IMR-90 (cell line): ENCODE data around the gene REG3A. TPM values are rescaled to one million over a fixed set of nuclear protein-coding genes. Genes with fewer than 3 reads are reported as not detected.

ENCODE experiments used
- ATAC-seq: fragments of 200-7000 bp; cut with Tn5 transposase; 2 replicates; pipeline ENCODE4 v1.9.1; 2020; ENCODE audit warnings: low read depth, mild to moderate bottlenecking, moderate library complexity
- BruUV-seq: library from RNA; stranded (reverse); fragments of 400-500 nt; replicated peaks from 2 replicates; lab custom pipeline; 2021; lab: Mats Ljungman, UMichigan
- CTCF ChIA-PET: fragments of 300-600 bp; formaldehyde crosslinking; extraction: SDS; loops from one replicate; lab custom pipeline; 2021; ENCODE audit warnings: antibody characterized with exemption; lab: Yijun Ruan, JAX
- POLR2A ChIA-PET: fragments of 300-600 bp; sonication (Branson Sonifier 250); formaldehyde crosslinking; loops from one replicate; lab custom pipeline; 2022; ENCODE audit warnings: antibody characterized with exemption; ENCODE audit not compliant: unreplicated experiment; lab: Charles Lee
- DNase-seq: peaks from one replicate; pipeline ENCODE4 v3.0.0; 2013
- H2AFZ ChIP-seq: replicated peaks from 2 replicates; pipeline ENCODE3; 2013; ENCODE audit warnings: low read length, mild to moderate bottlenecking; ENCODE audit not compliant: poor library complexity
- H2AK5ac ChIP-seq: 2 replicates; pipeline ENCODE4 v1.6.1; 2013; ENCODE audit warnings: low read depth, low read length, inconsistent platforms
- H2AK9ac ChIP-seq: replicated peaks from 2 replicates; pipeline ENCODE3; 2013; ENCODE audit warnings: mild to moderate bottlenecking, low read depth, low read length, moderate library complexity; ENCODE audit not compliant: poor library complexity
- H2BK120ac ChIP-seq: 2 replicates; pipeline ENCODE4 v1.6.1; 2013; ENCODE audit warnings: low read depth, low read length, inconsistent platforms
- H2BK15ac ChIP-seq: 3 replicates; pipeline ENCODE4 v1.6.1; 2013; ENCODE audit warnings: low read depth, low read length, inconsistent platforms
- H2BK20ac ChIP-seq: 2 replicates; pipeline ENCODE4 v1.6.1; 2013; ENCODE audit warnings: low read depth, mild to moderate bottlenecking, inconsistent platforms, low read length, moderate library complexity
- H2BK5ac ChIP-seq: 2 replicates; pipeline ENCODE4 v1.6.1; 2013; ENCODE audit warnings: mild to moderate bottlenecking, low read depth, low read length, inconsistent platforms; ENCODE audit not compliant: poor library complexity, severe bottlenecking
- H3K14ac ChIP-seq: replicated peaks from 2 replicates; pipeline ENCODE4 v1.6.1; 2013; ENCODE audit warnings: low read depth, low read length, inconsistent platforms
- H3K18ac ChIP-seq: 2 replicates; pipeline ENCODE4 v1.6.1; 2013; ENCODE audit warnings: low read depth, low read length, control low read depth
- H3K23ac ChIP-seq: 2 replicates; pipeline ENCODE4 v1.6.1; 2013; ENCODE audit warnings: low read depth, low read length, inconsistent platforms
- H3K27ac ChIP-seq: 2 replicates; pipeline ENCODE4 v1.5.1; 2013; ENCODE audit warnings: mild to moderate bottlenecking, control low read depth, low read length; ENCODE audit not compliant: insufficient read depth
- H3K27me3 ChIP-seq: 2 replicates; pipeline ENCODE4 v1.6.1; 2013; ENCODE audit warnings: low read length; ENCODE audit not compliant: control insufficient read depth, insufficient read depth
- H3K36me3 ChIP-seq: 2 replicates; pipeline ENCODE4 v1.6.1; 2013; ENCODE audit warnings: low read length, mixed read lengths; ENCODE audit not compliant: control insufficient read depth, insufficient read depth
- H3K4ac ChIP-seq: 2 replicates; pipeline ENCODE4 v1.6.1; 2013; ENCODE audit warnings: low read depth, low read length, inconsistent platforms
- H3K4me1 ChIP-seq: 2 replicates; pipeline ENCODE4 v1.6.1; 2013; ENCODE audit warnings: low read length, mixed read lengths; ENCODE audit not compliant: control insufficient read depth, insufficient read depth
- H3K4me2 ChIP-seq: 2 replicates; pipeline ENCODE4 v1.6.1; 2013; ENCODE audit warnings: low read depth, mild to moderate bottlenecking, control low read depth, low read length, moderate library complexity
- H3K4me3 ChIP-seq: 2 replicates; pipeline ENCODE4 v1.5.1; 2013; ENCODE audit warnings: low read depth, mild to moderate bottlenecking, control low read depth, low read length, moderate library complexity; ENCODE audit not compliant: insufficient read depth
- H3K56ac ChIP-seq: 2 replicates; pipeline ENCODE4 v1.6.1; 2013; ENCODE audit warnings: low read length, inconsistent platforms; ENCODE audit not compliant: insufficient read depth; ENCODE audit errors: extremely low read depth
- H3K79me1 ChIP-seq, 2 experiments: 2 replicates each; pipeline ENCODE4 v1.6.1; 2013; ENCODE audit warnings: low read length in 2 of 2, inconsistent platforms in 1 of 2, low read depth in 1 of 2
- H3K9ac ChIP-seq: 2 replicates; pipeline ENCODE4 v1.6.1; 2013; ENCODE audit warnings: low read depth, low read length, control low read depth
- H3K9me1 ChIP-seq: 2 replicates; pipeline ENCODE4 v1.6.1; 2013; ENCODE audit warnings: low read length, inconsistent platforms; ENCODE audit not compliant: insufficient read depth
- H3K9me3 ChIP-seq: 2 replicates; pipeline ENCODE4 v1.6.1; 2013; ENCODE audit warnings: low read length; ENCODE audit not compliant: control insufficient read depth, insufficient read depth
- H4K20me1 ChIP-seq: 2 replicates; pipeline ENCODE4 v1.6.1; 2013; ENCODE audit warnings: low read length, inconsistent platforms; ENCODE audit not compliant: insufficient read depth
- H4K5ac ChIP-seq: 2 replicates; pipeline ENCODE4 v1.6.1; 2013; ENCODE audit warnings: mild to moderate bottlenecking, low read depth, low read length, control low read depth
- H4K8ac ChIP-seq, 2 experiments: 2 replicates each; pipeline ENCODE4 v1.6.1; 2013; ENCODE audit warnings: low read depth in 2 of 2, low read length in 2 of 2, control low read depth in 1 of 2, inconsistent platforms in 1 of 2
- H4K91ac ChIP-seq: 2 replicates; pipeline ENCODE4 v1.6.1; 2013; ENCODE audit warnings: low read depth, low read length, inconsistent platforms; ENCODE audit not compliant: insufficient read depth
- CEBPB ChIP-seq: IDR thresholded peaks from 2 replicates; pipeline ENCODE4 v1.6.1; 2012; ENCODE audit warnings: low read depth, low read length, improper control_type of control experiment
- WGBS, 2 experiments: methylation state at CpG; one replicate each; pipeline versions ENCODE4 v1.1.5 to v1.1.7; 2013; ENCODE audit warnings: missing lambda C conversion rate in 2 of 2; ENCODE audit not compliant: insufficient read length in 1 of 2; ENCODE audit errors: extremely low coverage in 2 of 2; 5-methylcytosine and 5-hydroxymethylcytosine counted together
- dilution Hi-C: fragments of 300-500 bp; cut with HindIII; formaldehyde crosslinking; loops from one replicate; pipeline ENCODE4 v1.14.3; 2018; ENCODE audit warnings: low sequenced_read_pairs; ENCODE audit not compliant: unreplicated experiment
- in situ Hi-C: fragments of 300-500 bp; cut with MboI; formaldehyde crosslinking; loops from 3 replicates; pipeline ENCODE4 v1.14.3; 2019; ENCODE audit warnings: low sequenced_read_pairs, inconsistent platforms, mixed read lengths
- intact Hi-C: fragments of 100-400 bp; cut with micrococcal nuclease; formaldehyde crosslinking; loops from 2 replicates; pipeline ENCODE4 v1.10.0; 2022
- polyA plus RNA-seq, 3 experiments: library from polyadenylated mRNA; depleted of rRNA; stranded (reverse); fragments of >200 nt; gene quantifications; 2 replicates each; pipeline ENCODE4 v1.2.3, GENCODE V29; 2012; ENCODE audit warnings: low replicate concordance in 1 of 3
- total RNA-seq: library from RNA; depleted of rRNA; stranded (reverse); fragments of >200 nt; gene quantifications from 2 replicates; pipeline ENCODE4 v1.2.3, GENCODE V29; 2012
- TF ChIP-seq, protein P1 (sequence below): fragments of 150-350 bp; IDR thresholded peaks from 2 replicates; pipeline ENCODE4 v1.6.1; 2016; ENCODE audit warnings: low read depth, mild to moderate bottlenecking, low read length, moderate library complexity, borderline replicate concordance

Gene REG3A
- total and polyA plus RNA-seq, 2 of the 4 experiments (the other 2 are of a cell fraction): not detected

DNA sequence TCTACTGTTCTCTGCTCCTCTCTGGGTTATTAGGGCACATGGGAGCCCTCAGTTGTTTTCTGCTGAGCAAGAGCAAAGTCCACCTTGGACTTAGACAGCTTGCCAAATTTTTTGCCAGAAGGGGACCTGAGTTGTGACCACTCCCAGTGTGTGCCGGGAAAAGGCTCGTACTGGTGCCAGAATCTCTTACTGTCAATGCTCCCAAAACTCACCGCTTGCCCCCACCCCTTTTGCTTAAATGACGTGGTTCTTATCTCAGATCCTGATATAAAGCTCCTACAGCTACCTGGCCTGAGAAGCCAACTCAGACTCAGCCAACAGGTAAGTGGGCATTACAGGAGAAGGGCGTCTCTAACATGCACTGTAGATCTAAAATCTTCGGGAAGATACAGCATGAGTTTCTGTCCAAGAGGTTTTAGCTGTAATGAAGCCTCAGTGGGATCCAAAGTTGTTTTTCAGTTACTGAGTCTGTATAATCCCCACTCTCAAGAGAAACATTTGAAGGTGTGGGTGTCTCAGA lies 39.3 kb downstream of the REG3A start, which contains the start of gene REG1A:
TSS of gene REG1A (plus strand) at position 295 of the 520 bp plus-strand sequence. CDS start 374 bp downstream, outside the sequence.
- POLR2A ChIA-PET: no interaction called here

More for the DNA sequence above, 39.3 kb downstream of the REG3A start, which contains the start of gene REG1A:
- no peak within 1 kb of the TSS for H3K4me3 ChIP-seq
- no peak within 1 kb of the TSS for H3K18ac ChIP-seq
- BruUV-seq: no TSS peak
- H2BK15ac ChIP-seq: no peak within 1 kb of the TSS
- H2AK5ac ChIP-seq: no peak within 1 kb of the TSS
- H3K36me3 ChIP-seq: no peaks in the 10 kb centered on the region
- H3K23ac ChIP-seq: no peak within 1 kb of the TSS
- dilution Hi-C loops: no loop called here
- H3K27me3 ChIP-seq: no peaks in the 10 kb centered on the region
- H3K4me1 ChIP-seq: no peaks in the 10 kb centered on the region
- no peak within 1 kb of the TSS for H3K56ac ChIP-seq
- intact Hi-C loops: no loop called here
- H4K91ac ChIP-seq: no peak within 1 kb of the TSS
- H2BK20ac ChIP-seq: no peak within 1 kb of the TSS
- no peak within 1 kb of the TSS for H4K5ac ChIP-seq
- no CpG with 5 or more reads among the region's 6 CpGs for WGBS, 2 experiments
- H2BK120ac ChIP-seq: no peak within 1 kb of the TSS
- no peak within 1 kb of the TSS for H2AK9ac ChIP-seq
- no peak within 1 kb of the TSS for H2BK5ac ChIP-seq
- H3K14ac ChIP-seq: no peak within 1 kb of the TSS
- H3K4me2 ChIP-seq: no peak within 1 kb of the TSS
- H4K20me1 ChIP-seq: no peaks in the 10 kb centered on the region
- H3K9me3 ChIP-seq: peaks cover 7% of the 10 kb centered on the region
- H3K9ac ChIP-seq: no peak within 1 kb of the TSS
- in situ Hi-C loops: no loop called here
- no peak within 1 kb of the TSS for H2AFZ ChIP-seq
- ATAC-seq (no peak), DNase-seq (no peak)
- H4K8ac ChIP-seq: no peak within 1 kb of the TSS
- CTCF ChIA-PET: interaction anchor here (0.7 kb wide), 1 partner anchor 17 kb away, joined by 3 read pairs; no protein-coding TSS in a partner anchor
- no peak for TF ChIP-seq CEBPB
- TF ChIP-seq, protein P1, sequence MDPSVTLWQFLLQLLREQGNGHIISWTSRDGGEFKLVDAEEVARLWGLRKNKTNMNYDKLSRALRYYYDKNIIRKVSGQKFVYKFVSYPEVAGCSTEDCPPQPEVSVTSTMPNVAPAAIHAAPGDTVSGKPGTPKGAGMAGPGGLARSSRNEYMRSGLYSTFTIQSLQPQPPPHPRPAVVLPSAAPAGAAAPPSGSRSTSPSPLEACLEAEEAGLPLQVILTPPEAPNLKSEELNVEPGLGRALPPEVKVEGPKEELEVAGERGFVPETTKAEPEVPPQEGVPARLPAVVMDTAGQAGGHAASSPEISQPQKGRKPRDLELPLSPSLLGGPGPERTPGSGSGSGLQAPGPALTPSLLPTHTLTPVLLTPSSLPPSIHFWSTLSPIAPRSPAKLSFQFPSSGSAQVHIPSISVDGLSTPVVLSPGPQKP: no peak
- no peak within 1 kb of the TSS for H3K27ac ChIP-seq
- no peak within 1 kb of the TSS for H3K4ac ChIP-seq
- no peaks in the 10 kb centered on the region for H3K9me1 ChIP-seq
- H3K79me1 ChIP-seq: no peaks in the 10 kb centered on the region
